H9 (cell line): ENCODE results near the gene BLOC1S3. TPM values are rescaled to one million over a fixed set of nuclear protein-coding genes. Genes with fewer than 3 reads are reported as not detected.

Experiments used
- DNase-seq: peaks from one replicate; pipeline ENCODE4 v3.0.0-alpha.2; 2017
- H2AFZ ChIP-seq: one replicate; pipeline ENCODE4 v1.6.1; 2013; ENCODE audit warnings: mild to moderate bottlenecking, low read length, control low read depth, moderate library complexity
- H2AK5ac ChIP-seq: 2 replicates; pipeline ENCODE4 v1.6.1; 2013; ENCODE audit warnings: low read length, control low read depth, mixed read lengths; ENCODE audit not compliant: insufficient read length
- H2BK120ac ChIP-seq: one replicate; pipeline ENCODE4 v1.6.1; 2013; ENCODE audit warnings: low read depth, mild to moderate bottlenecking, low read length, control low read depth, inconsistent platforms; ENCODE audit not compliant: poor library complexity, severe bottlenecking
- H2BK12ac ChIP-seq: 2 replicates; pipeline ENCODE4 v1.6.1; 2013; ENCODE audit warnings: low read length, control low read depth, mixed read lengths, low read depth; ENCODE audit not compliant: insufficient read length
- H2BK15ac ChIP-seq: 2 replicates; pipeline ENCODE4 v1.6.1; 2013; ENCODE audit warnings: low read depth, low read length, control low read depth
- H2BK20ac ChIP-seq: one replicate; pipeline ENCODE4 v1.6.1; 2013; ENCODE audit warnings: low read depth, mild to moderate bottlenecking, low read length, control low read depth, inconsistent platforms; ENCODE audit not compliant: poor library complexity, severe bottlenecking
- H2BK5ac ChIP-seq: 2 replicates; pipeline ENCODE4 v1.6.1; 2013; ENCODE audit warnings: low read length, control low read depth, mixed read lengths; ENCODE audit not compliant: insufficient read length
- H3K14ac ChIP-seq: 2 replicates; pipeline ENCODE4 v1.6.1; 2013; ENCODE audit warnings: low read length, control low read depth; ENCODE audit not compliant: insufficient read depth
- H3K18ac ChIP-seq: 2 replicates; pipeline ENCODE4 v1.6.1; 2013; ENCODE audit warnings: low read depth, mild to moderate bottlenecking, mixed read lengths, low read length, control low read depth; ENCODE audit not compliant: insufficient read length
- H3K23ac ChIP-seq: 2 replicates; pipeline ENCODE4 v1.6.1; 2013; ENCODE audit warnings: low read length, control low read depth, mixed read lengths, low read depth; ENCODE audit not compliant: insufficient read length
- H3K23me2 ChIP-seq: 2 replicates; pipeline ENCODE4 v1.6.1; 2013; ENCODE audit warnings: low read depth, mild to moderate bottlenecking, mixed read lengths, low read length, control low read depth; ENCODE audit not compliant: insufficient read length, poor library complexity, severe bottlenecking
- H3K27ac ChIP-seq: 2 replicates; pipeline ENCODE4 v1.5.1; 2013; ENCODE audit warnings: low read length, control low read depth, mixed read lengths, low read depth; ENCODE audit not compliant: insufficient read length
- H3K27me3 ChIP-seq: 2 replicates; pipeline ENCODE4 v1.6.1; 2013; ENCODE audit warnings: low read length, control low read depth, inconsistent platforms; ENCODE audit not compliant: insufficient read depth
- H3K4ac ChIP-seq: 2 replicates; pipeline ENCODE4 v1.6.1; 2013; ENCODE audit warnings: low read depth, mild to moderate bottlenecking, control low read depth, inconsistent platforms, low read length, moderate library complexity
- H3K4me1 ChIP-seq: 2 replicates; pipeline ENCODE4 v1.6.1; 2013; ENCODE audit warnings: low read length, control low read depth, inconsistent platforms; ENCODE audit not compliant: insufficient read depth
- H3K4me2 ChIP-seq: 2 replicates; pipeline ENCODE4 v1.6.1; 2013; ENCODE audit warnings: low read length, control low read depth, mixed read lengths; ENCODE audit not compliant: insufficient read length, insufficient read depth
- H3K56ac ChIP-seq: 2 replicates; pipeline ENCODE4 v1.6.1; 2013; ENCODE audit warnings: low read depth, mild to moderate bottlenecking, mixed read lengths, low read length, control low read depth; ENCODE audit not compliant: insufficient read length
- H3K79me1 ChIP-seq: 2 replicates; pipeline ENCODE4 v1.6.1; 2013; ENCODE audit warnings: low read depth, mild to moderate bottlenecking, moderate library complexity, low read length, control low read depth, inconsistent platforms; ENCODE audit not compliant: insufficient read depth, poor library complexity, severe bottlenecking
- H3K79me2 ChIP-seq: 2 replicates; pipeline ENCODE4 v1.6.1; 2013; ENCODE audit warnings: low read length, control low read depth, inconsistent platforms; ENCODE audit not compliant: insufficient read depth
- H3K9ac ChIP-seq: 2 replicates; pipeline ENCODE4 v1.6.1; 2013; ENCODE audit warnings: low read length, control low read depth, mixed read lengths; ENCODE audit not compliant: insufficient read length; ENCODE audit errors: extremely low read depth
- H3K9me3 ChIP-seq: one replicate; pipeline ENCODE4 v1.6.1; 2013; ENCODE audit warnings: low read depth, low read length, inconsistent platforms; ENCODE audit not compliant: control insufficient read depth
- H3T11ph ChIP-seq: one replicate; pipeline ENCODE4 v1.6.1; 2013; ENCODE audit warnings: mild to moderate bottlenecking, low read length, control low read depth, inconsistent platforms
- H4K20me1 ChIP-seq: one replicate; pipeline ENCODE4 v1.6.1; 2013; ENCODE audit not compliant: control insufficient read depth, insufficient read length, insufficient read depth
- H4K5ac ChIP-seq: 2 replicates; pipeline ENCODE4 v1.6.1; 2013; ENCODE audit warnings: low read depth, mild to moderate bottlenecking, mixed read lengths, low read length, control low read depth; ENCODE audit not compliant: insufficient read length
- H4K8ac ChIP-seq: replicated peaks from 2 replicates; pipeline ENCODE4 v1.6.1; 2013; ENCODE audit warnings: low read length, control low read depth, mixed read lengths, low read depth; ENCODE audit not compliant: insufficient read length
- H4K91ac ChIP-seq: 2 replicates; pipeline ENCODE4 v1.6.1; 2013; ENCODE audit warnings: low read depth, mild to moderate bottlenecking, moderate library complexity, mixed read lengths, low read length, control low read depth; ENCODE audit not compliant: insufficient read length
- H3K27ac Mint-ChIP-seq, 3 experiments: 2 replicates in 2 of 3; 3 replicates in 1 of 3; pipeline ENCODE4 v1.8.0; 2020 to 2021; ENCODE audit warnings: mixed read lengths in 3 of 3, mild to moderate bottlenecking in 1 of 3, moderate library complexity in 1 of 3
- H3K27me3 Mint-ChIP-seq: 2 replicates; pipeline ENCODE4 v1.8.0; 2021; ENCODE audit warnings: low read depth, mild to moderate bottlenecking, moderate library complexity, mixed read lengths
- H3K36me3 Mint-ChIP-seq, 3 experiments: 2 replicates in 2 of 3; 3 replicates in 1 of 3; pipeline ENCODE4 v1.8.0; 2020 to 2021; ENCODE audit warnings: low read depth in 3 of 3, mixed read lengths in 3 of 3; ENCODE audit not compliant: insufficient read depth in 1 of 3
- H3K4me1 Mint-ChIP-seq, 2 experiments: 2 replicates each; pipeline ENCODE4 v1.8.0; 2020; ENCODE audit warnings: mixed read lengths in 2 of 2
- H3K4me3 Mint-ChIP-seq, 2 experiments: 2 replicates in 1 of 2; 3 replicates in 1 of 2; pipeline ENCODE4 v1.8.0; 2020 to 2021; ENCODE audit warnings: mild to moderate bottlenecking in 2 of 2, mixed read lengths in 2 of 2, moderate library complexity in 1 of 2
- H3K9me3 Mint-ChIP-seq, 2 experiments: 2 replicates in 1 of 2; 3 replicates in 1 of 2; pipeline ENCODE4 v1.8.0; 2020; ENCODE audit warnings: mild to moderate bottlenecking in 2 of 2, mixed read lengths in 2 of 2, moderate library complexity in 1 of 2
- WGBS: extraction: QIAGEN DNeasy Blood & Tissue Kit; methylation state at CpG from one replicate; pipeline ENCODE4 v1.1.7; 2013; ENCODE audit warnings: missing lambda C conversion rate, low lambda C conversion rate, mixed read lengths; ENCODE audit not compliant: insufficient read length; ENCODE audit errors: extremely low coverage; 5-methylcytosine and 5-hydroxymethylcytosine counted together
- total RNA-seq: library from RNA; stranded (reverse); gene quantifications from 2 replicates; pipeline ENCODE4 v1.2.1, GENCODE V29; 2021
- TF ChIP-seq, protein P1 (sequence below): fragments of 200-600 bp; sonication (generic); conservative IDR thresholded peaks from 3 replicates; pipeline ENCODE4 v1.8.0; 2021; ENCODE audit warnings: antibody characterized with exemption, mild to moderate bottlenecking

Gene BLOC1S3
- total RNA-seq, 1 experiment from 2014 or later, result 9.2 TPM

DNA sequence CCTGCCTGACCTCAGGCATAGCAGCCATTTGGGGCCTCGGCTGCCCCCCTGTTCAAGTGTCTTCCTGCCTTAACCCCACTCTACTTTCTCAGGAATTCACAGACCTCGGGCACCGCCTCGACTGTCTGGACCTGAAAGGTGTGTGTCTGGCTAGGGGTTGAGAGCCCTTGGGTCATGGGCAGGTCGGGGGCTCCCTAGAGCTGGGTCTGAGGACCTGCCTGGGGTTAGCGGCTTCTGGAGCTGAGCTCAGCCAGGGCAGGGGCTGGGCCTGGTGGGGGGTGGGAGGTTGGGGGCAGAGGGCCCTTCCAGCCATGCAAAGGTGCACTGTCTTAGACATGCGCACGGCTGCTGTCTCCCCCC is 38.5 kb upstream of the BLOC1S3 start:
- H3K23ac ChIP-seq, result no peak overlapping the region
- TF ChIP-seq, protein P1, sequence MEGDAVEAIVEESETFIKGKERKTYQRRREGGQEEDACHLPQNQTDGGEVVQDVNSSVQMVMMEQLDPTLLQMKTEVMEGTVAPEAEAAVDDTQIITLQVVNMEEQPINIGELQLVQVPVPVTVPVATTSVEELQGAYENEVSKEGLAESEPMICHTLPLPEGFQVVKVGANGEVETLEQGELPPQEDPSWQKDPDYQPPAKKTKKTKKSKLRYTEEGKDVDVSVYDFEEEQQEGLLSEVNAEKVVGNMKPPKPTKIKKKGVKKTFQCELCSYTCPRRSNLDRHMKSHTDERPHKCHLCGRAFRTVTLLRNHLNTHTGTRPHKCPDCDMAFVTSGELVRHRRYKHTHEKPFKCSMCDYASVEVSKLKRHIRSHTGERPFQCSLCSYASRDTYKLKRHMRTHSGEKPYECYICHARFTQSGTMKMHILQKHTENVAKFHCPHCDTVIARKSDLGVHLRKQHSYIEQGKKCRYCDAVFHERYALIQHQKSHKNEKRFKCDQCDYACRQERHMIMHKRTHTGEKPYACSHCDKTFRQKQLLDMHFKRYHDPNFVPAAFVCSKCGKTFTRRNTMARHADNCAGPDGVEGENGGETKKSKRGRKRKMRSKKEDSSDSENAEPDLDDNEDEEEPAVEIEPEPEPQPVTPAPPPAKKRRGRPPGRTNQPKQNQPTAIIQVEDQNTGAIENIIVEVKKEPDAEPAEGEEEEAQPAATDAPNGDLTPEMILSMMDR, result no peak
- no peak overlapping the region for H2BK120ac ChIP-seq
- no peak overlapping the region for H2BK20ac ChIP-seq
- no peaks in the 10 kb centered on the region for H3K4me1 ChIP-seq
- no peak overlapping the region for H3K27ac ChIP-seq
- DNase-seq, result no peak
- H2AK5ac ChIP-seq, result no peak overlapping the region
- no peaks in the 10 kb centered on the region for H4K20me1 ChIP-seq
- no peaks in the 10 kb centered on the region for H3K79me1 ChIP-seq
- H3K23me2 ChIP-seq, result no peaks in the 10 kb centered on the region
- no peak overlapping the region for H3K4me2 ChIP-seq
- H3K79me2 ChIP-seq, result no peaks in the 10 kb centered on the region
- no peak overlapping the region for H3K4ac ChIP-seq
- Mint-ChIP-seq H3K27me3 (no peaks in the 10 kb centered on the region), H3K4me1 (peaks cover 23 to 24% of the 10 kb centered on the region in 2 experiments), H3K4me3 (no peak overlapping the region), H3K27ac (peak overlapping the region in 1 of 3 experiments; percentile 90; a peak in 1 of 7 replicates), H3K36me3 (peaks cover 10 to 27% (median 25%) of the 10 kb centered on the region in 3 experiments; a peak in 6 of 7 replicates), H3K9me3 (no peaks in the 10 kb centered on the region)
- H2BK12ac ChIP-seq, result no peak overlapping the region
- no peak overlapping the region for H2BK15ac ChIP-seq
- H2AFZ ChIP-seq, result no peak overlapping the region
- no peak overlapping the region for H4K5ac ChIP-seq
- no peak overlapping the region; the same call in 1 of the 2 replicates for H3K14ac ChIP-seq
- H3K27me3 ChIP-seq, result no peaks in the 10 kb centered on the region
- no peaks in the 10 kb centered on the region for H3K9me3 ChIP-seq
- H4K8ac ChIP-seq, result no peak overlapping the region
- no CpG with 5 or more reads among the region's 8 CpGs for WGBS
- no peak overlapping the region for H3K56ac ChIP-seq
- no peak overlapping the region for H3K18ac ChIP-seq
- no peak overlapping the region for H3K9ac ChIP-seq
- H4K91ac ChIP-seq, result no peak overlapping the region
- no peak overlapping the region for H2BK5ac ChIP-seq
- H3T11ph ChIP-seq, result no peak overlapping the region
